Skeletal muscle tissue (tissue), 4 donors: Measurements from ENCODE around the gene CDH8. TPM values are rescaled to one million over a fixed set of nuclear protein-coding genes. Genes with fewer than 3 reads are reported as not detected.
"Not testable (repeated sequence)": the region's sequence is repeated elsewhere in the genome, so short reads cannot be mapped to it uniquely, and the experiment has no call there.

ENCODE experiments used
- H3K27ac ChIP-seq: one replicate; pipeline ENCODE4 v1.7.0; 2013; ENCODE audit warnings: mild to moderate bottlenecking, low read depth, low read length, inconsistent platforms
- H3K27me3 ChIP-seq, 3 donors: one replicate each; pipeline ENCODE4 v1.7.0; 2013; ENCODE audit warnings: low read length in 3 of 3; ENCODE audit not compliant: control insufficient read depth in 3 of 3, insufficient read depth in 3 of 3
- H3K36me3 ChIP-seq, 3 donors: one replicate each; pipeline ENCODE4 v1.7.0; 2013; ENCODE audit warnings: low read length in 3 of 3; ENCODE audit not compliant: control insufficient read depth in 3 of 3, insufficient read depth in 3 of 3
- H3K4me1 ChIP-seq, 3 donors: one replicate each; pipeline ENCODE4 v1.7.0; 2013; ENCODE audit warnings: low read length in 3 of 3, mild to moderate bottlenecking in 3 of 3; ENCODE audit not compliant: control insufficient read depth in 3 of 3, insufficient read depth in 3 of 3
- H3K4me3 ChIP-seq, 3 donors: one replicate each; pipeline ENCODE4 v1.7.0; 2013; ENCODE audit warnings: low read length in 3 of 3
- H3K9ac ChIP-seq, 3 donors: one replicate each; pipeline ENCODE4 v1.7.0; 2013; ENCODE audit warnings: low read length in 3 of 3, mild to moderate bottlenecking in 3 of 3, moderate library complexity in 2 of 3, low read depth in 1 of 3
- H3K9me3 ChIP-seq, 3 donors: one replicate each; pipeline ENCODE4 v1.7.0; 2013; ENCODE audit warnings: low read length in 3 of 3; ENCODE audit not compliant: control insufficient read depth in 3 of 3
- total RNA-seq: library from RNA; depleted of rRNA; stranded (reverse); fragments of >200 nt; gene quantifications from one replicate; pipeline ENCODE4 v1.2.3, GENCODE V29; 2014
- donor health status: Osteomylitis.

Gene CDH8
- total RNA-seq, 1 donor from 2014 or later = 1.0 TPM

DNA sequence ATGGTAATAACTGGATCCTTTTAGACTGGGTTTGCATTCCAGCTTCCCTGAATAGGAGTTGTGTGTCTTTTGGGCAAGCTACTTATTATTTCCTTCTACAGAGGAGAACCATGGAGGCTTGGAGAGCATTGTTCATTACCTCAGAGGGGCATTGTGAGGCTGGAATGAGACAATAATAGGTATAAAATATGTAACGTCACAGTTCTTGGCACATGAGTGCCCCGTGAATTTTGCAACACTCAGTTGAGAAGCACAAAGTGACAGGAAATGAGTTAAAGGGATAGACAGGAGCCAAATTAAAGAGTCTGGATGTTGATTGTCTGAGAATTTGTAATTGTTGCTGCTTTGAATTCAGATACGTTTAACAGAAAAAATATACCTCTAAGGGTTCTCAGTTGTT is 92.2 kb downstream of the CDH8 start:
- Histone ChIP-seq H3K4me3 (no peak overlapping the region), H3K27me3 (no peaks in the 10 kb centered on the region), H3K27ac (no peak overlapping the region), H3K9me3 (no peaks in the 10 kb centered on the region), H3K4me1 (no peaks in the 10 kb centered on the region), H3K36me3 (no peaks in the 10 kb centered on the region), H3K9ac (no peak overlapping the region)

DNA sequence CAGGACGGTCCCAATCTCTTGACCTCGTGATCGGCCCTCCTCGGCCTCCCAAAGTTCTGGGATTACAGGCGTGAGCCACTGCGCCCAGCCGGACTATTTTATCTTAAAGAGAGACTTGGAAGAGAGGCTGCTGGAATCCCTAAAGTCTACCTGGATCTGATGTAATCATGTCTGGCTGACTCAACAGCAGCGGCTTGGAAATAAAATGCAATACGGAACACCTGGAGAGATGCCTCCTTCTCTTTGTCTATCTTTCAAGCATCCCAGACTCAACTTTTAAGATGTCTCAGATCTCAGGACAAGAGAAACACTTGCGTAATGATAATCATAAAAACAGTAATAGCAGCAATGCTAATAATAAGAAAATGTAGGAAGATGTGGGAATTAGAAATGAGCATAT is 95.6 kb downstream of the CDH8 start:
- Histone ChIP-seq H3K4me1 (no peaks in the 10 kb centered on the region), H3K9ac (no peak overlapping the region), H3K9me3 (no peaks in the 10 kb centered on the region), H3K27ac (no peak overlapping the region), H3K4me3 (no peak overlapping the region), H3K36me3 (no peaks in the 10 kb centered on the region), H3K27me3 (no peaks in the 10 kb centered on the region)

DNA sequence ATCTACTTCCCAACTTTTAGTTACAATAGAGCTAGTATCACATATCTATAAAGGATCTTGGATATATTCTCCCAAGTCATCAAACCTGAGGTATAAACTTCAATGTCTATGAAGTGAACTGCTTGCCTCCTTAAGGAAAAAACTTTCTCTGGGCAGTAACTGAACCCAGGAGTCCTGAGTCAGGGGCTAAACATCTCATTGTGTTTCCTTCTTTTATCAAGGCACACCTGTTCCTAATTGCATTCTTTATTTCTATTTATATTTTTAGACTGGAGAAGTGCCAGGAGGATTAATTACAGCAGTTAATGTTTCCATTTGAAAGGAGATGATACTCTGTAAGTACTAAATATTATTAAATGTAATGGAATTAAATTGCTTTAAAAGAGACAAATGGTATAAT is 98.6 kb downstream of the CDH8 start:
- Histone ChIP-seq H3K27me3 (no peaks in the 10 kb centered on the region), H3K4me3 (no peak overlapping the region), H3K27ac (no peak overlapping the region), H3K9ac (no peak overlapping the region), H3K36me3 (no peaks in the 10 kb centered on the region), H3K9me3 (no peaks in the 10 kb centered on the region), H3K4me1 (no peaks in the 10 kb centered on the region)

DNA sequence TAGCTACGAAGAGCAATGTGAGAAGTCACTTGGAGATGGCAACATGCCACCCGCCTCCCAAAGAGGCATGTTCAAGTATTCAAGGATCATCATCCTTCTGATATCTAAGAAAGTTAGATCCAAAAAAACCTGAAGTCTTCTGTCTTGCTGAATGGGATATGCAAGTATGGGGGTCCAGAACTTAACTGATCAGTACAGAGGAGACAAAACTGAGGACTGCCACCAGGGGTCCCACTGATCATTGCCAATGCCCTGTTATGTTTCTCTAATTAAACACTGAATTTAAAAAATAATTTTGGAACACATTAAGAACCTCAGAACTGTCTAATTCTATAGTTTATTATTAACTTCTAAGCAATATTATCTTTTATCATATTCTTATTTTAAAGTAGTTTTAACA is 99.7 kb downstream of the CDH8 start:
- no peaks in the 10 kb centered on the region for H3K9me3 ChIP-seq
- H3K27ac ChIP-seq = no peak overlapping the region
- H3K4me1 ChIP-seq = no peaks in the 10 kb centered on the region
- no peak overlapping the region for H3K9ac ChIP-seq
- no peaks in the 10 kb centered on the region for H3K36me3 ChIP-seq
- no peak overlapping the region for H3K4me3 ChIP-seq
- no peaks in the 10 kb centered on the region for H3K27me3 ChIP-seq

DNA sequence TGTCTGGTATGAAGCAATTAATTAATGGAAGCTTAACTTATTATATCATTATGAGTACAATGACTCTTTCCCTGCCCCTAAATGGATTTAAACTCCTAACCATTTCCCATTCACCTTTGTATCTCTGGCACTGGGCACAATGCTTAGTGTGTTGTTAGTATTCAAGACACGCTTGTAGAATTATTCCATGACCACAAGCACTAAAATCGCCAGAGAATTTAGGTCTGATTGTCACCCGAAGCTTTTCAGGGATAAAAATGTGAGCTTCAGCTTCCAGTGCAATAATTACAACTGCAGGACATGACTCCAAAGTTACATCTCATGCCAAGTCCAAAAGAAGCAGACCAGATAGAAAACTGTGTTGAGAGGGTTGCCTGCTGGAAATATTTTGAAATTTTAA is 101.6 kb downstream of the CDH8 start:
- no peaks in the 10 kb centered on the region for H3K9me3 ChIP-seq
- H3K27ac ChIP-seq = no peak overlapping the region
- H3K36me3 ChIP-seq = no peaks in the 10 kb centered on the region
- H3K4me3 ChIP-seq = no peak overlapping the region
- no peaks in the 10 kb centered on the region for H3K27me3 ChIP-seq
- H3K9ac ChIP-seq = no peak overlapping the region
- H3K4me1 ChIP-seq = no peaks in the 10 kb centered on the region

DNA sequence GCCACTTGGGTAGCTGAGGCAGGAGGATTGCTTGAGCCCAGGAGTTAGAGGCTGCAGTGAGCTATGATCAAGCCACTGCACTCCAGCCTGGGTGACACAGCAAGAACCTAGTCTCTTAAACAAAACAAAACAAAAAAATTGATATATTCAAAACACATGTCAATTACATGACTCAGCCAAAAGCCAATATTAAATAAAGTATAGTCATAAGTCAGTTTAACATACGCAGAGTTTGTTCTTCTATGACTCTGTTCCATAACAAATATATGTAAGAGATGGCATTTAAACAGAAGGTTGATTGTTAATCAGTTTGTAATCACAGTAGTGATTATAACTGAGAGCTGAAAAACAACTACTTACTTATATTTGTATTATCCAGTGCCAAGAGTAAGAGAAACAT is 106.5 kb downstream of the CDH8 start:
- H3K27ac ChIP-seq = no peak overlapping the region
- H3K4me1 ChIP-seq = no peaks in the 10 kb centered on the region
- H3K36me3 ChIP-seq = no peaks in the 10 kb centered on the region
- H3K9ac ChIP-seq = no peak overlapping the region
- no peak overlapping the region for H3K4me3 ChIP-seq
- no peaks in the 10 kb centered on the region for H3K9me3 ChIP-seq
- no peaks in the 10 kb centered on the region for H3K27me3 ChIP-seq

DNA sequence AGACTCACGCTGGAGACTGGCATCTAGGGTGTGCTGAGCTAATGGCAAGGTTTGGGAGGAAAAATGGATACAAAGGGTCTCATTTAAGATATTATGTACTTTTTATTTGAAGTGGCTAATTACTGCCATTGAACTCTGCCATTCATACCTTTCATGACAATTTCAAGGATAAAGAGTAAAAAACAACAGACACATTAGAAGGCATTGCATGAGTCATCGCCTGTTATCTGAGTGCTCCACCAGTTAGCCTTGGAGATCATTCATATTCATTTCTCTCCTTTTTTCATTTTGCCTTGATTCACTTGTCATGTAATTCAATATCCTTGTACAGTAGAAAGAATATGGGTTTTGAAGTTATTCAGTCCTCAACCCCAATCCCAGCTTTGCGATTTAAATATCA is 109.5 kb downstream of the CDH8 start:
- no peak overlapping the region for H3K27ac ChIP-seq
- no peak overlapping the region for H3K4me3 ChIP-seq
- H3K9ac ChIP-seq = no peak overlapping the region
- no peaks in the 10 kb centered on the region for H3K9me3 ChIP-seq
- H3K4me1 ChIP-seq = no peaks in the 10 kb centered on the region
- no peaks in the 10 kb centered on the region for H3K27me3 ChIP-seq
- no peaks in the 10 kb centered on the region for H3K36me3 ChIP-seq

DNA sequence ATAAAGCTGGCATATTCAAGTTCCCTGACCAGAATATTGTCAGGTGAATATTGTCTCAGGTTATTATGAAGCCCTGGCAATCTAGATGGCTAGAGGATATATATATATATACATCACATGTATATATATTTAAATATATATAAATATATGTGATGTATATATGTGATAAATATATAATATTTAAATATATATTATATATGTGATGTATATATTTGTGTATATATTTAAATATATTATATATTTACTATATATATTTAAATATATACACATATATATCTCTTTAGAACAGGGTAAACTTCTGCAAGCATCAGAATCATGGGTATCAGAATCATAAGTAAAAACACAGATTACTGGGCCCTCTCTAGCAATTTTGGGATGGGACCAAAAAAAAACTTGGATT is 112.6 kb downstream of the CDH8 start:
- no peak overlapping the region for H3K9ac ChIP-seq
- H3K4me1 ChIP-seq = no peaks in the 10 kb centered on the region
- no peak overlapping the region for H3K4me3 ChIP-seq
- H3K9me3 ChIP-seq = no peaks in the 10 kb centered on the region
- H3K36me3 ChIP-seq = no peaks in the 10 kb centered on the region
- no peak overlapping the region for H3K27ac ChIP-seq
- H3K27me3 ChIP-seq = no peaks in the 10 kb centered on the region

DNA sequence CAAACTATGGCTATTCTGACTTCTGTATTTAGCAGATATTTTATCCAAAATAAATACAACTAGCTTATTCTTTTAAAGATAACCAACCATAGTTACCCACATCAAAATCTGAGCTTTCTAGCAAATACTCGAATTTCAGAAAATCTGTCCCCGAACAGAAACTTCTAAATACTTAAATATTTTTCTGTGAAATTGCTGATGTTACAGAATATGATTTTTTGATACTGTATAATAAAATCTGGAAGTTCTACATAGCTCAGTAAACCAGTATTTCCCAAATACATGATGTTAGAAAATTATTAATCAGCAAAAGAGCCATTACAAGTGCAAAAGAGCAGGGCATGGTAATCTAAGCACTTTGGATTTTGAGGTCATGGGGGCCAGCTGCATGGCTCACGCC is 114.9 kb downstream of the CDH8 start:
- peaks cover 0 to 3% (median 0%) of the 10 kb centered on the region in 3 donors for H3K9me3 ChIP-seq
- H3K9ac ChIP-seq = no peak overlapping the region
- H3K4me3 ChIP-seq = no peak overlapping the region
- no peaks in the 10 kb centered on the region for H3K36me3 ChIP-seq
- no peaks in the 10 kb centered on the region for H3K27me3 ChIP-seq
- H3K27ac ChIP-seq = no peak overlapping the region
- no peaks in the 10 kb centered on the region for H3K4me1 ChIP-seq

DNA sequence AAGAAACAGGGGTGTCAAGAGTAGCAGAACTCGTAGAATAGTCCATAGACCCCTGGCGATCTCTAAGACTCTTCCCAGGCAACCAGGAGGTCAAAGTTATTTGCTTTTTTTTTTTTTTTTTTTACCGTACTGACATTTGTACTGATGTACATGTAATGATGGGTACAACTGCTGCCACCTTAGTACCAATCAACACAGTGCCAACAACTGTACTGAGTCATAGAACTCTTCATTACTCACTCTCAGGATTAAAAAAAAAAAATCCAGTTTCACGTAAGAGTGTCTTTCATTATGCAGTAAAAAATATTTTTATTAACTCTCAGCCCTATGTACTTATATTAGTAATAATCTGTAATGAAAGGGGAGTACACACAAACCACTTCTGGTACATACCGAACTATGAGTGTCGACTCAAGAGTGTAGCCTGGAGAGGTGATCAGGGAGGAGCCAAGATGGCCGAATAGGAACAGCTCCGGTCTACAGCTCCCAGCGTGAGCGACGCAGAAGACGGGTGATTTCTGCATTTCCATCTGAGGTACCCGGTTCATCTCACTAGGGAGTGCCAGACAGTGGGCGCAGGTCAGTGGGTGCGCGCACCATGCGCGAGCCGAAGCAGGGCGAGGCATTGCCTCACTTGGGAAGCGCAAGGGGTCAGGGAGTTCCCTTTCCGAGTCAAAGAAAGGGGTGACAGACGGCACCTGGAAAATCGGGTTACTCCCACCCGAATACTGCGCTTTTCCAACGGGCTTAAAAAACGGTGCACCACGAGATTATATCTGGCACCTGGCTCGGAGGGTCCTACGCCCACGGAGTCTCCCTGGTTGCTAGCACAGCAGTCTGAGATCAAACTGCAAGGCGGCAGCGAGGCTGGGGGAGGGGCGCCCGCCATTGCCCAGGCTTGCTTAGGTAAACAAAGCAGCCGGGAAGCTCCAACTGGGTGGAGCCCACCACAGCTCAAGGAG is 118.1 kb downstream of the CDH8 start:
- H3K4me3 ChIP-seq, H3K27ac ChIP-seq: not testable (repeated sequence)

More for the DNA sequence above, 118.1 kb downstream of the CDH8 start:
- not testable (repeated sequence) for H3K36me3 ChIP-seq, H3K9ac ChIP-seq, H3K9me3 ChIP-seq, H3K27me3 ChIP-seq, H3K4me1 ChIP-seq
